Measurements from ENCODE around the gene WDR47.
"Not testable (repeated sequence)": the region's sequence is repeated elsewhere in the genome, so short reads cannot be mapped to it uniquely, and the experiment has no call there.

Gene WDR47

GRCh38 chr1:108933944-108934343 is 108.0 kb downstream of the WDR47 start:
- H3K9me3 ChIP-seq, result no peaks in the 10 kb centered on the region
- no peak for TF ChIP-seq CTCF (IDR thresholded peaks at IDR 0.05; ENCODE audit: low read depth, low read length)
- no peaks in the 10 kb centered on the region for H3K27me3 ChIP-seq

GRCh38 chr1:108927565-108927964 is 114.3 kb downstream of the WDR47 start:
- H3K4me1 ChIP-seq; DNase-seq; H3K9me3 ChIP-seq; H3K4me3 ChIP-seq (ENCODE audit: low read depth, low read length); H3K27me3 ChIP-seq: not testable (repeated sequence)
- H3K36me3 ChIP-seq, result peaks cover 82% of the 10 kb centered on the region

More at GRCh38 chr1:108933944-108934343, 108.0 kb downstream of the WDR47 start:
- Histone ChIP-seq H3K4me3 (ENCODE audit: low read depth, low read length) (no peak overlapping the region), H3K4me1 (no peaks in the 10 kb centered on the region), H3K36me3 (peaks cover 71% of the 10 kb centered on the region)
- DNase-seq, result no peak

GRCh38 chr1:108925920-108926319 is 116.0 kb downstream of the WDR47 start:
- Histone ChIP-seq H3K9me3 (no peaks in the 10 kb centered on the region), H3K36me3 (peaks cover 69% of the 10 kb centered on the region), H3K4me1 (no peaks in the 10 kb centered on the region), H3K4me3 (ENCODE audit: low read depth, low read length) (no peak overlapping the region), H3K27me3 (no peaks in the 10 kb centered on the region)
- no peak for DNase-seq
- TF ChIP-seq CTCF (IDR thresholded peaks at IDR 0.05; ENCODE audit: low read depth, low read length), result no peak
